ENCODE results near the gene C10orf62.
"Not testable (repeated sequence)": the region's sequence is repeated elsewhere in the genome, so short reads cannot be mapped to it uniquely, and the experiment has no call there.

Gene C10orf62, protein sequence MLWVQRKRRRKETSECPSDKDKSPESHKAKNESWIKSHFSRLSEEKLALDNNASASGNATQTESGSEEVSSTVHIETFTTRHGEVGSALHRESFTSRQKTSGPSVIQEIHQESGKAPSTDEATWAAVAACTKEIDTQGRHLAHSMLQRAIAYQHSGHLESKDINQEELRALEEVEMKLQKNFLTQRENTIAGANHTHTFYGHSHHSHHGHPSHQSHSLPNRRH

DNA sequence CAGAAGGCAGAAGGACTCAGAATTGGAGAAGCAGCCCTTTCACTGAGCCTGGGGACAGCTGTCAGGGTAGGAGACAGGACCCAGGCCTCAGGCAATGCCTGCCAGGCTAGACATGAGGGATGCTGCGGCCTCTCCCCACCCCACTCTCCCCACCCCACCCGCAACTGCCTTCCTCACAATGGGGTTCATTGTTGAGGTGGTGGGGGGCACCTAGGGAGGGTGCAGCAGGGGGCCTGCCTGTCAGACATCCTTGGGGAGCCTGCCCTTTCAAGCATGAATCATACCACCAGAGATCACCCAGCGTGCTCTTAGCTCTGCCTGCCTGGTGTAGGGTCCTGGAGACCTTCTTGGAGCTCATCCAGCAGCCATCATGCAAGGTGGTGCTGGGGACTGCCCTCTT is at the start of gene C10orf62:
Gene C10orf62 (plus strand): TSS at position 243 of the 400 bp plus-strand sequence. CDS start 177 bp downstream, outside the sequence.
- no peak for DNase-seq

DNA sequence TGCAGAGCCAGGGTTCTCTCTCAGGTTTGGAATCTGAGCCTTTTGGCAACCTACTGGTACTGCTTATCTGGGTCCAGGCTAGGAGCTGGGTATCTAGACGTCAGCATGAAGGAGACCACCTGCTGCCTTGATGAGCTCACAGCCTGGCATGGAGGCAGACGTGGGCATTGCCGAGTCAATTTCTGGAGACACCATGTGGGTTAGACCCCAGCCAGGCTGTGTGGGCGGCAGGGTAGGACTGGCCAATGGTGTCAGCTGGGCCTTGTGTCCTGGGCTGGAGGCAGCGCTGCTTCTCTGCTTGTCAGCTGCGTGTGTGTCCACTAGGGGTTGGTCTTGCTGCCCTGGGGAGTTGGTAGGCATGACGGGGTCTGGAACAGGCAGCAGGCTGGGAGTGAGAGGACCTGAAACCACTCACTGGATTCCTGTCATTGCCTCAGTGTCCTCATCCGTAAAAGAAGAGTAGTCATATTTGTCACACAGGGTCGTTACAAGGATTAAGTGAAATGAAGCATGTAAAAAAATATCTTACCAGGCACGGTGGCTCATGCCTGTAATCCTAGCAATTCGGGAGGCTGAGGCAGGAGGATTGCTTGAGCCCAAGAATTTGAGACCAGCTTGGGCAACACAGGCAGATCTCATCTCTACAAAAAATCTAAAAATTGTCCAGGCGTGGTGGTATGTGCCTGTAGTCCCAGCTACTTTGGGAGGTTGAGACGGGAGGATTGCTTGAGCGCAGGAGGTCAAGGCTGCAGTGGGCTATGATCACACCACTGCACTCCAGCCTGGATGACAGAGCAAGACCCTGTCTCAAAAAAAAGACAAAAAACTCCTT is 48.6 kb upstream of the C10orf62 start:
- no peak for DNase-seq

DNA sequence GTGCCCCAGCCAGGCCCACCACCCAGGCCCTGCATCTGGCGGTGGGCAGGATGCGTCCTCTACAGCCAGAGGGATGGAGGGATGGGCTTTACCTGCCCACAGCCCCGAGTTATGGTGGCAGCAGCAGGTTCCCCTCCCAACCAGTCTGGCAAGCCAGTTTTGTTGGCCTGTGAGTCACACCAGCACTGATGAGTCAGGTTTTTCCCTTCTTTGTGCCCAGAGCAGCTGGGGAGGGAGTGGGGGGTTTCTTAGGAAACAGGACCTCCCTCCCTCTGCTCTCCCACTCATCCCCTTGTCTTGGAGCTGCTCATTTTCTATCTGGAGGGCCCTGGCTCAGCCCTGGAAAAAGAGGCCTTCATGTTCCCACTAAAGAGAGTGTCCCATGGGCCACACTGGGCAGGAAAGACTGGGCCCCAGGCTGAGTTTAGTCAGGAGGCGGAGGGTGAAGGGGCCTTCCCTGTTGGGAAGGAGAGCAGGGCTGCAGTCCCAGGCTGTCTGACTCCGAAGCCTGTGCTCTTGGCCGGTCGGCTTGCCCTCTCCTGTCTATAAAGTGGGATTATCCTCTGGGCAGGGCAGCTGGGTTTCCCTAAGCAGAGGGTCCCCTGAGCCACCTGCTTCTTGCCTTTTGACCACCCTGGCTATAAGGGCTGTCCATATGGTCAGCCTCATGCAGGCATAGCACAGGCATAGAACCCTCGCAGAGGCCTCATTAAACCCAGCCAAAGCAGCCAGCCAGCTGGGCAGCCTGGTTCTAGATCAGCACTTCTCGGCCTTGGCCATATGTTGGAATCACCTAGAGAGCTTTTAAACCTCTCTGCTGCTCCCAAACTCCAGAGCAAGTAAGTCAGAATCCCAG is 47.1 kb upstream of the C10orf62 start:
- DNase-seq: no peak

DNA sequence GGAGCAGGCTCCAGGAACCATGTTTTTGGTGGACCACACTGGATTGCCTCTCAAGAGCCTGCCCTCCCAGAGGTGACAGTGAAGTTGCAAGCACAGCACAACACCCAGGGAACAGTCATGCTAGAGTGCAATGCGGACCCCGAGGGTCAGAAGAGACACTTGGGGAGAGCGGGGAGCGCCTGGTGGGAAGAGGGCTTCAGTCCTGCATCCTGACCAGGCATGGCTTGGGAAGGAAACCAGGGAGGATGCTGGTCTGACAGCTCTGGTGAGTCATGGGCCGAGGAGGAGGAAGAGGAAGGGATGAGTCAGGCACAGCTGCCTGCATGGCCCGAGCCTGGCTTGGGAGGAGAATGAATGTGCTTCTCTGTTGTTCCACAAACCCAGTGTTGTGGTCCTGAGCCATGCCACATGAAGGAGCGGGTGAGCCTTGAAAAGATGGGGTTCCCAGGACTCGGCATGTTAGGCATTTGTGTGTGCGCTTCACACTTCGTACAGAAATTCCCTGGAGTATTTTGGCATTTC is 46.4 kb upstream of the C10orf62 start:
- no peak for DNase-seq

DNA sequence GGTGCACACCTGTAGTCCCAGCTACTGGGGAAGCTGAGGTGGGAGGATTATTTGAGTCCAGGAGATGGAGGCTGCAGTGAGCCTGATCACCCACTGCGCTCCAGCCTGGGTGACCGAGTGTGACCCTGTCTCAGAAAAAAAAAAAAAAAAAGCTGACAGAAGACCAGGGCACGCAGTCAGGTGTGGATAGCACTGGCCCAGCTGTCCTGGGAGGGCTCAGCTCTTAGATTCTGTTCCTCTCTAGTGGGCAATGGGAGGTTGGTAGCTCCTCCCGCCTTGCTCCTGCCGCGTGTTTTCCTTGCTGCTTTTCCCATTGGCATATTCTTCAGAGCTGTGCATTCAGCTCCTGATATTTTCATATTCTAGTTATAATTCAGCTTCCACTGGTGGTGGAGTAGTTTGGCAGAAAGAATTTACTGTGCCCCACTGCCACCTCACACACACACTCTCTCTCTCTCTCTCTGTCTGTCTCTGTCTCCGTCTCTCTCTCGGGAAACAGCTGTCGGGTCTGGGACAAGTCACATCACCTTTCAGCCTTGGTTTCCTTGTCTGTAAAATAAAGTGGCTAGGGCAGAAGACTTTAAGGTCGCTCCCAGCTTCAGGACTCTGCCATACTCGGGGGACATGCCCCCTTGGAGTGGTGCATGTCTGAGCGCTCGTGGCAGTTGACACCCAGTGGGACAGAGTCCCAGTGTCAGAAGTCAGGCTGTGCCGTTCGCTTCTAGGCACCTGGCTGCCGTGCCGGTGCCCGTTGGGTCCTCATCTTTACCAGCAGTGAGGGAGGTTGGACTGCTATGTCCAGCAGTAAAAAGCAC is 42.9 kb upstream of the C10orf62 start:
- DNase-seq: no peak

DNA sequence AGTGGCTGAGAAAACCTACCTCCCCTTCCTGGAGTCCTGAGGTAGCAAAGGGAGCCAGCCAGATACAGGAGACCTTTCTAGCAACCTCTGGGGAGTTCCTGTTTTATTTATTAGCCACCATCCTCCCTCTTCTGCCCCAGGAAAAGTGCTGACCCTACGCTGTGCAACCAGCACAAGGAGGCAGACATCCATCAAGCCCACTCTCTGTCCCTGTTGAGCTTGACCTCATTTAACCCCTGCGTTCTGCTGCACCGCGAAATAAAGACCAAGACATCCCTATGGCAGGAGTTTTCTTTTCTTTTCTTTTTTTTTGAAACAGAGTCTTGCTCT is 42.3 kb upstream of the C10orf62 start:
- DNase-seq: no peak

DNA sequence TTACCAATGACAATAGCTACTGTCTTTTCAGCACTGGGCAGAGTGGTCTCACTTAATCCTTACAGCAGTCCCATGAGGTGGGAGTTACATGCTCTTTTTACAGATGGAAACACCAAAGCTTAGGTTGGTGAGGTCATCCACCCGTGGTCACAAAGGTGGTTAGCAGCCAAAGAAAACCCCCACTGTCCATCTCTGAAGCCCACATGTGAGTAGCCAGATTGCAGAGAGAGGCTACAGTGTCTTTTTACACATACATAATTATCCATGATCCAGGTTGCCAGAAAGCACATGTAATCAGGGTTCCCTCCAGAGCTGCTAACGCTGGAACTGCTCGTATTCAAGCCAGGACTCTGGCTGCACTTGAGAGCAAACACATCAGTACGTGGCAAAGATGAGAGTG is 41.6 kb upstream of the C10orf62 start:
- DNase-seq: no peak

DNA sequence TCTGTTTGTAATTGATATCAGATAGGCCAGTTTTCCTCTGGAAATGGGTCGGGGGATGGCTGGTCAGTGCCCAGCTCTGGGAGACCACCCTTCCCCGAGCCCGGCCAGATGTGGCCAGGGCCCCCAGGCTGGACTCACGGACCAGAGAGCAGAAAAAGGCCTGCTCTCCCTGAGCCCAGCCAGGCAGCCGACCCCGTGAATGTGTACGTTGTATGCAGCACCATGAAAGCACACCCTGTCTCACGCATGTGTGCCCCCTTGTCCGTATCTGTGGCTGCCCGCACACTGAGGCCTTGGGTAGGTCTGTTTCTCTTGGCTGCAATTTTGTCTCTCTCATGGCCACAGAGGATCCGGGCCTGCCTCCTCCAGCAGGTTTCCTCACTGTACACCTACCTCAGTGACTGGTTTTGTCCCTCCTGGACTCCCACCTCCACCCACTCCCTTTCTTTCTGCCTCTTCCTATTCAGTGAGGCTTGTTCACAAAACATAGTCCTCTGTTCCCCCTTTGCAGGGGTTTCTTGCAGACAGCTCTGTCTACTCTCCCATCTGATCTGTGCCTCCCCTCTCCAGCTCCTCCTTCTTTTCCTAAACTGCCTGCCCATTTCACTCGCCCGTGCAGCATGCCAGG is 40.6 kb upstream of the C10orf62 start:
- DNase-seq: no peak

DNA sequence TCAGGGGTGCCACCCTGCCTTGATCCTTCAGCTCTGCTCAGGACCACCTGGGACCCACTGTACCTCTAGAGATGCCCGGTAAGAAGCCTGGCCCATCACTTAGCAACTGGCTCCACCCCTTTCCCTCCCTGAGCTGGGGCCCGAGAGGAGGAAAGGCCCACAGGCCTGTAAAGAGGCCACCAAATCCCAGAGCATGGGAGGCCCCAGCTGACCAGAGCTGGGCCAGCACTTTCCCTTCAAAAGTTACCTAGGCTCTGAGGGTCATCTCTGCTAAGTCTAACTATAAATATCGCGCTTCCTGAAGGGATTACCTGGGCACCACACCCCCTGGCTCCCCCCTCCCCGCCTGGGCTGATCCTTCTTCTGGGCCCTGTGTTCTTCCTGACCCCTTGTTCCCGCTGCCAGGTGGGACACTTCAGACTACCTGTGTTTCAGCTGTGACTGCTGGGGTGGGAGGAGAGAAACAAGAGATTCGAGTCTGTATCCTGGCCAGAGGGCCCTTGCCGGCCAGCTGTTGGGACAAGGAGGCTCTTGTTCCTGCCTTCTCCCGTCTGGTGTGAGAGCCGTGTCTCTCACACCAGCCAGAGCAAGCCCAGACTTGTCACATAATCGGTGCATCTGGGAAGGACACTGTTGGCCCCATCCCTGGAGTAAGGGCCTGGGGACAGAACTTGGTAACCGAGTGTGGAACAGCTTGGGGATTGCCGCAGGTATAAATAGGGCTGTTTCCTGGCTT is 39.8 kb upstream of the C10orf62 start:
- DNase-seq: no peak

DNA sequence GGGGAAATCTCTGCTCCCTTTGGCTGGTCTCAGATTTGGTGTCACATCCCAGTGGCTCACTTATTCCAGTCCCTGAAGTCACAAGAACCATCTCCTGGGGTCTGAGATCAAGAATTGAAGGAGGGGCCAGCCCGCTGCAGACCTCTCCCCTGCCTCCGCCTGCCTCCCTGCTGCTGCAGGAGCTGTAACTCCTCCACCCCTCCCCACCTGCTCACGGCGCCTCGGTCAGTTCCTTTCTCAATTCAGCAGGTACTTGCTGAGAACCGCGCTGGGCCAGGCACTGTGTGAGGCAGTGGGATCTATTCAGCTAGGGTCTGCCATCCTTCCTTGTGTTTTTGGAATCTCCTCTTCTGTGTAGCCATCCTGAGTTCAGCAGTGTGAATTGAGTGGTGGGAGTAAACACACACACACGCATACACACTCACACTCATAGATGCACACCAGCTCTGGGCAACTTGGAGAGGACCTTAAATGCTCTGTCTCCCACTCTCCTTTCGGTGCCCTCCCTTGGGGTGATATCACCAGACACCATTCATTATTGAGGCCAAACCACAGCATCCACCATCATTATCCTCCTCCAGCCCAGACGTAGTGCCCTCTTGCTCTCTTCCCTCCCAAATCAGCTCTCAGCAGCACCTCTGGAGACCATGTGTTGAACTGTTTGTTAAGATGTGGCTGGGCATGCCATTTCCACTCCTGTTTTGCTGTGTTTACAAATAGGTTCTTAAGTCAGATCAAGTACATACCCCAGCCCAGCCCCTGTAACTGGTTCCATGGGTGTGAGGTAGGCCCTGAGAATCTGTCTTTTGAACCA is 39.0 kb upstream of the C10orf62 start:
- DNase-seq: no peak

DNA sequence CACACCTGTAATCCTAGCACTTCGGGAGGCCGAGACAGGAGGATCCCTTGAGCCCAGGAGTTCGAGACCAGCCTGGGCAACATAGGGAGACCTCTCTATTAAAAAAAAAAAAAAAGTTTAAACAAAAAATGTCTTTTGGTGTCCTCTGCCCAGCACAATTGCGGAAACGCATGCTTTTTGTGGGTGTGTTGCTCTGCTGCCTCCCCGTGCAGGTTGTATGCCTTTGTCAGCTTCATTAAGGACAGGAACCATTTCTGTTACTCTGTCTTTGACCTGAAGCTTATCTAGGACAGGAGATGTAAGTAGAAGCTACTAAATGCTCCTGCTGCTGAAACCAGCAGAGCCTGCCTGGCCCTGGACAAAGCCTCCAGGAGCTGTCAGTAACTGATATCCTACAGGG is 38.2 kb upstream of the C10orf62 start:
- no peak for DNase-seq

DNA sequence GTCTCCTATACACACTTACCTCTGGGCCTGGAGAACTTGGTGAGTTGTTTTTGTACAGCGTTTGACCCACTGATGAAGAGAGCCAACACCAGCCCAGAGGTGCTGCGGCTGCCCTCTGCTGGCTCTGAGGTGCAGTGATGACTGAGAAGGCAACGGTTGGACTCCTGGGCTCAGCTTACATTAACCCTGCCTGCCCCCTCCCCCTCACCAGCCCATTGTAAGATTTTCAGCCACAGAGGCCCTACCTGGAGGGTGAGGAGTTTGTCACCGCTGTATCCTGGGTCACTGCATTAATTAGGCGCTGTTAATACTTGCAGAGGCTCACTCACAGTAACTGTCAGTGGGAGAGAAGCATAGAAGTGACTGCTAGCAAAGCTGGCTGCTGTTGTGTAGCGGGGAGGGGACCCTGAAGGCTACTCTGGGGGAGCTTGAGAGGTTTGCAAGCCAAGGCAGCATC is 35.9 kb upstream of the C10orf62 start:
- peak; percentile 34 for DNase-seq

DNA sequence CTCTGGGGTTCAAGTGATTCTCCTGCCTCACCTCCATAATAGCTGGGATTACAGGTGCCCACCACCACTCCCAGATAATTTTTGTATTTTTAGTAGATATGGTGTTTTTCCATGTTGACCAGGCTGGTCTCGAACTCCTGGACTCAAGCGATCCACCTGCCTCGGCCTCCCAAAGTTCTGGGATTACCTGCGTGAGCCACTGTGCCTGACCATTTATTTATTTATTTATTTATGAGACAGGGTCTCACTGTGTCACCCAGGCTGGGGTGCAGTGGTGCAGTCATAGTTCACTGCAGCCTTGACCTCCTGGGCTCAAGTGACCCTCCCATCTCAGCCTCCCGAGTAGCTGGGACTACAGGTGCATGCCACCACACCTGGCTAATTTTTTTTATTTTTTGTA is 35.2 kb upstream of the C10orf62 start:
- not testable (repeated sequence) for DNase-seq

DNA sequence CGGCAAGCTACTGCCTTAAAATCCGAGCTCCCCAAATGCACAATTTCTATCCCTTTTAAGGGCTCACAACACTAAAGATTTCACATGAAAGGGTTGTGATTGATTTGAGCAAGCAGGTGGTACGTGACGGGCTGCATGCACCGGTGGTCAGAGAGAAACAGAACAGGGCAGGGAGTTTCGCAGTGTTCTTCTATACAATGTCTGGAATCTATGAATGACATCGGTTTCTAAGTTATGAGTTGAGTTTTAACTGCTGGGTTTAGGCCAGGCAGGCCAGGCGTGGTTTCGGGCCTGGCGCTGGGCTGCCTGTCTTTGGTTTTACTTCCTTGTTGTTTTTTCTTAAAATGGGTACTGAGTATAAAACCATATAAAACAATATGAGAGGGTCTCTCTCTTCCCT is 34.0 kb upstream of the C10orf62 start:
- not testable (repeated sequence) for DNase-seq

DNA sequence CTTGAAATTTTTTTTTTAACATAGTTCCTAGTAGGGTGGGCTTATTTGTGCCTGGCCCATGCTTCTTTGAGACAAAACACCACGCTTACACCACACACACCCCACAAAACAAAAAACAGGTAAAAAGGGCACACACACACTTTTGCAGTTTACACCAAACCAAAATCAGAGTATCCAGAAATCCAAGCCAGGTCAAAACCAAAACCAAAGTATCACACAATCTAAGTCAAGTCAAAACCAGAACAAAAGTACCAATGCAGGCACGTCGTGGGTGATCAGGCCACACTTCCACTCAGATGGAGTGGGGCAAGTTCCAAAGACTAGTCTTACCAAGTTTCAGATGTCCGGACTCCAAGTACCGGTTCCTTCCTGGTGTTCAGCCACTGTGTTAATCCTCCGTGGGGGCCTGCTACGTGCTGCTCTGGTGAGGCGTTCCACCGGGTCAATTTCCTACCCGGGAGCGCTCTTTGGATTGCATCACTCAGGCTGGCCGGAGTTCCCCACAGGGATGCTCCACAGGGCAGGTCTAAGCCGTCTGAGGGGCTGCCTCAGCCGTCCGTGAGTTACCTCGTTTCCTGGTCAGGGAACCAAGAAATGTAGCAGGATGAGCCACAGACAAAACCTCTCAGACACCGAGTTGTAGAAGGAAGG is 28.7 kb upstream of the C10orf62 start:
- DNase-seq: not testable (repeated sequence)

DNA sequence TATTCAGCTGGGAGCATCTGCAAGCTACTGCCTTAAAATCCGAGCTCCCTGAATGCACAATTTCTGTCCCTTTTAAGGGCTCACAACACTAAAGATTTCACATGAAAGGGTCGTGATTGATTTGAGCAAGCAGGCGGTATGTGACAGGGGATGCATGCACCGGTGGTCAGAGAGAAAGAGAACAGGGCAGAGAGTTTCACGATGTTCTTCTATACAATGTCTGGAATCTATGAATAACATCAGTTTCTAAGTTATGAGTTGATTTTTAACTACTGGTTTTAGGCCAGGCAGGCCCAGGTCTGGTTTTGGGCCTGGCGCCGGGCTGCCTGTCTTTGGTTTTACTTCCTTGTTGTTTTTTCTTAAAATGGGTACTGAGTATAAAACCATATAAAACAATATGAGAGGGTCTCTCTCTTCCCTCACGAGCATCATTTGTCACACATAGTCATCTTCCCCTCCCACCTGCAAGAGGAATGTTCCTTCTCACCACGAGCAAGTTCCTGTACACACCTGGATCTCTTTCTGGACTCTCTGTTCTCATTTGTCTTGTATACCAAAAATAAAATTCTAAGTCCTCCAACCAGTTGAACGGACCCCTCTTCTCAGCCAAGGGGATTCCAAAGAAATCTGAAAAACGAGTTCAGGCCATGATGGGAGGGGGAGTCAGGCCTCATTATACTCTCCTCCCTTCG is 28.0 kb upstream of the C10orf62 start:
- not testable (repeated sequence) for DNase-seq

DNA sequence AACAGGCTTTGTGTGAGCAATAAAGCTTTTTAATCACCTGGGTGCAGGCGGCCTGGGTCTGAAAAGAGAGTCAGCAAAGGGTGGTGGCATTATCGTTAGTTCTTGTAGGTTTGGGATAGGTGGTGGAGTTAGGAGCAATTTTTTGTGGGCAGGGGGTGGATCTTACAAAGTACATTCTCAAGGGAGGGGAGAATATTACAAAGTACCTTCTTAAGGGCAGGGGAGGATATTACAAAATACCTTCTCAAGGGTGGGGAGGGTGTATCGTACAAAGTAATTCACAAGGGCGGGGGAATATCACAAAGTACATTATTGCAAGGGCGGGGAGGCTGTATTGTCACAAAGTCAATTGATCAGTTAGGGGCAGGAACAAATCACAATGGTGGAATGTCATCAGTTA is 27.2 kb upstream of the C10orf62 start:
- DNase-seq: not testable (repeated sequence)

DNA sequence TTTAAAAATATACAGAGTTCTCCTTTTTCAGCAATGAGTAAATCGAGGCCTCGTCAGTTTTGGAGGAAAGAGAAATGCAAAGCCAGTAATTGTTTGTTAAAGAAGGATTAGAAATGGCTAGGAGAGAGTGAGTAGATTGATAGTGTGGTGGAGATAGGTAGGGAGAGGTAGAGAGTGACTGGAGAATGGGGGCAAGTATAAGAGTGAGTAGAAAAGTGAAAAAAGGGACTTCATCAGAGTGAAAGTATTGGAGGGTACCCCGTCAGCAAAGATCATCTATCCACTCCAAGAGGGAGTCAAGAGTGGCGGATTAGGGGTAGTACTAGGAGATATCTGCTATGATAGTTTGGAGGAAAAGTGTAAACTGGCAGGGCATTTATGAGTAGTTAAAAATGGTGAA is 26.2 kb upstream of the C10orf62 start:
- no peak for DNase-seq

DNA sequence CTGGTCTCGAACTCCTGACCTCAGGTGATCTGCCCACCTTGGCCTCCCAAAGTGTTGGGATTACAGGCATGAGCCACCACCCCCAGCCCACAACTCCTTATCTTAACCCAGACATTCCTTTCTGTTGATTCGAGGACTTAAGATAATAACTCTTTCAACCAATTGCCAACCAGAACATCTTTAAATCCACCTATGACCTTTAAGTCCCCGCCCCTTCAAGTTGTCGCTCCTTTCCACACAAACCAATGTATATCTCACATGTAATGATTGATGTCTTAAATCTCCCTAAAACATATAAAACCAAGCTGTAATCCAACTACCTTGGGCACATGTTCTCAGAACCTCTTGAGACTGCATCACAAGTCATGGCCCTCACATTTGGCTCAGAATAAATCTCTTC is 24.7 kb upstream of the C10orf62 start:
- no peak for DNase-seq
